Subcutaneous abdominal adipose tissue (tissue), 5 donors: Measurements from ENCODE around the gene GAL3ST3.

Source experiments
- H3K27ac ChIP-seq: one replicate; pipeline ENCODE4 v1.7.0; 2013; ENCODE audit warnings: low read depth, mild to moderate bottlenecking, inconsistent platforms, low read length, moderate library complexity
- H3K27me3 ChIP-seq, 5 donors: one replicate each; pipeline ENCODE4 v1.7.0; 2013; ENCODE audit warnings: low read length in 5 of 5, inconsistent platforms in 1 of 5; ENCODE audit not compliant: control insufficient read depth in 5 of 5, insufficient read depth in 4 of 5
- H3K36me3 ChIP-seq, 5 donors: one replicate each; pipeline ENCODE4 v1.7.0; 2013; ENCODE audit warnings: low read length in 5 of 5; ENCODE audit not compliant: control insufficient read depth in 5 of 5, insufficient read depth in 5 of 5
- H3K4me1 ChIP-seq, 5 donors: one replicate each; pipeline ENCODE4 v1.7.0; 2013; ENCODE audit warnings: low read length in 5 of 5, mild to moderate bottlenecking in 3 of 5, moderate library complexity in 1 of 5; ENCODE audit not compliant: control insufficient read depth in 5 of 5, insufficient read depth in 5 of 5
- H3K4me3 ChIP-seq, 5 donors: one replicate each; pipeline ENCODE4 v1.7.0; 2013; ENCODE audit warnings: low read length in 5 of 5, low read depth in 1 of 5
- H3K9ac ChIP-seq, 5 donors: one replicate each; pipeline ENCODE4 v1.7.0; 2013; ENCODE audit warnings: low read length in 5 of 5, mild to moderate bottlenecking in 4 of 5, moderate library complexity in 3 of 5
- H3K9me3 ChIP-seq, 5 donors: one replicate each; pipeline ENCODE4 v1.7.0; 2013; ENCODE audit warnings: low read length in 5 of 5; ENCODE audit not compliant: control insufficient read depth in 5 of 5
- donor health status: healthy.
- donor health status: healthy.
- donor health status: healthy.
- donor health status: healthy.
- donor health status: healthy.

Gene GAL3ST3

GRCh38 chr11:65992056-65992455, 56.9 kb downstream of the GAL3ST3 start:
- H3K36me3 ChIP-seq = peaks cover 0 to 6% (median 4%) of the 10 kb centered on the region in 5 donors
- H3K27me3 ChIP-seq = no peaks in the 10 kb centered on the region
- no peak overlapping the region for H3K9ac ChIP-seq
- no peak overlapping the region for H3K27ac ChIP-seq
- H3K4me3 ChIP-seq = no peak overlapping the region
- H3K4me1 ChIP-seq = no peaks in the 10 kb centered on the region
- H3K9me3 ChIP-seq = no peaks in the 10 kb centered on the region
